OCI-LY1 (cell line): Measurements from ENCODE around the gene GRIA1.

Experiments
- H2AFZ ChIP-seq: fragments of 200-600 bp; sonication (generic), shearing (Covaris generic); 2 replicates; pipeline ENCODE4 v1.6.0; 2014; ENCODE audit warnings: antibody characterized with exemption, mild to moderate bottlenecking, low read length
- H3F3A ChIP-seq: fragments of 200-600 bp; sonication (generic), shearing (Covaris generic); 2 replicates; pipeline ENCODE4 v1.6.0; 2014; ENCODE audit warnings: mild to moderate bottlenecking, antibody characterized with exemption, low read length, moderate library complexity; ENCODE audit not compliant: insufficient read depth
- H3K27ac ChIP-seq: fragments of 200-600 bp; sonication (generic); 2 replicates; pipeline ENCODE4 v1.5.1; 2014; ENCODE audit warnings: low read length, mixed run types, mild to moderate bottlenecking, low read depth; ENCODE audit not compliant: poor library complexity, severe bottlenecking
- H3K27me3 ChIP-seq: fragments of 200-600 bp; sonication (generic); 2 replicates; pipeline ENCODE4 v1.6.0; 2014; ENCODE audit warnings: antibody characterized with exemption, mild to moderate bottlenecking, low read length, moderate library complexity; ENCODE audit not compliant: insufficient read depth
- H3K36me3 ChIP-seq: fragments of 200-600 bp; sonication (generic); 2 replicates; pipeline ENCODE4 v1.6.1; 2014; ENCODE audit warnings: mild to moderate bottlenecking, antibody characterized with exemption, low read length, moderate library complexity, mixed read lengths; ENCODE audit not compliant: insufficient read depth
- H3K4me1 ChIP-seq: fragments of 200-600 bp; sonication (generic); 2 replicates; pipeline ENCODE4 v1.5.1; 2014; ENCODE audit warnings: mild to moderate bottlenecking, low read length, moderate library complexity; ENCODE audit not compliant: insufficient read depth, severe bottlenecking
- H3K4me2 ChIP-seq: fragments of 200-600 bp; sonication (generic), shearing (Covaris generic); 2 replicates; pipeline ENCODE4 v1.6.1; 2014; ENCODE audit warnings: low read length
- H3K4me3 ChIP-seq: fragments of 200-600 bp; sonication (generic); 2 replicates; pipeline ENCODE4 v1.5.1; 2014; ENCODE audit warnings: low read length, low read depth, mild to moderate bottlenecking, mixed read lengths; ENCODE audit not compliant: poor library complexity, severe bottlenecking
- H3K79me2 ChIP-seq: fragments of 200-600 bp; shearing (Covaris generic); 2 replicates; pipeline ENCODE4 v1.6.1; 2016; ENCODE audit warnings: mixed run types, low read length, mixed read lengths; ENCODE audit not compliant: insufficient read depth
- H3K9ac ChIP-seq: fragments of 200-600 bp; sonication (generic), shearing (Covaris generic); 2 replicates; pipeline ENCODE4 v1.6.1; 2014; ENCODE audit warnings: mild to moderate bottlenecking, low read length, mixed read lengths
- H3K9me2 ChIP-seq: fragments of 200-600 bp; sonication (generic), shearing (Covaris generic); 2 replicates; pipeline ENCODE4 v1.6.1; 2014; ENCODE audit warnings: low read depth, mild to moderate bottlenecking, low read length, mixed read lengths
- H3K9me3 ChIP-seq: fragments of 200-600 bp; shearing (Covaris generic); 2 replicates; pipeline ENCODE4 v1.6.1; 2014; ENCODE audit warnings: low read length, mixed read lengths
- H4K20me1 ChIP-seq: fragments of 200-600 bp; sonication (generic), shearing (Covaris generic); 2 replicates; pipeline ENCODE4 v1.6.0; 2016; ENCODE audit warnings: mild to moderate bottlenecking, low read length; ENCODE audit not compliant: insufficient read depth
- EZH2 ChIP-seq: fragments of 200-600 bp; sonication (generic), shearing (Covaris generic); IDR thresholded peaks from 2 replicates; pipeline ENCODE4 v1.8.0; 2017; ENCODE audit warnings: borderline replicate concordance, mixed run types, mild to moderate bottlenecking, antibody characterized with exemption, low read length, moderate library complexity, mixed read lengths
- TF ChIP-seq, protein P1 (sequence below): fragments of 200-600 bp; sonication (generic), shearing (Covaris generic); IDR thresholded peaks from 2 replicates; pipeline ENCODE4 v1.5.1; 2017; ENCODE audit warnings: mild to moderate bottlenecking, antibody characterized with exemption, low read length, moderate library complexity, mixed read lengths

Gene GRIA1

DNA sequence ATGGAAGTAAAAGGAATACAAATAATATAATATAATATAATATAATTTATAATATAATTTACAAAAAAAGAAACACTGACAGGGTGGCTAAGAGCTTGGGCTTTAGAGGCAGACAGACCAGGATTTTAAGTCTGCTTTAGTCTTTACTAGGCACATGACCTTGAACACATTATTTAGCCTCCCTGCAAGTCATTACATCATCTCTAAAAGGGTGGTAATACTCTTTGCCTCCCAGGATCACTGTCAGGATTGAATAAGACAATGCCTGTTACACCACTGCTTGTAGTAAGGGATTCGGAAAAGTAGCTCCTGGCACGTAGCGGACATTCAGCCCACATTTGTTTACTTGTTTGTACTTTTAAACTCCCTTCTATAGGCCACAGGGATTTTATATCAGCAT, 199.8 kb downstream of the GRIA1 start:
- Histone ChIP-seq H2AFZ (no peak overlapping the region), H3K27me3 (no peaks in the 10 kb centered on the region), H3K9ac (no peak overlapping the region), H3K4me2 (no peak overlapping the region), H4K20me1 (no peaks in the 10 kb centered on the region), H3K4me1 (no peaks in the 10 kb centered on the region), H3K79me2 (no peaks in the 10 kb centered on the region), H3F3A (no peaks in the 10 kb centered on the region), H3K9me3 (no peaks in the 10 kb centered on the region), H3K36me3 (no peaks in the 10 kb centered on the region), H3K4me3 (no peak overlapping the region), H3K9me2 (no peaks in the 10 kb centered on the region), H3K27ac (no peak overlapping the region)
- TF ChIP-seq, protein P1, sequence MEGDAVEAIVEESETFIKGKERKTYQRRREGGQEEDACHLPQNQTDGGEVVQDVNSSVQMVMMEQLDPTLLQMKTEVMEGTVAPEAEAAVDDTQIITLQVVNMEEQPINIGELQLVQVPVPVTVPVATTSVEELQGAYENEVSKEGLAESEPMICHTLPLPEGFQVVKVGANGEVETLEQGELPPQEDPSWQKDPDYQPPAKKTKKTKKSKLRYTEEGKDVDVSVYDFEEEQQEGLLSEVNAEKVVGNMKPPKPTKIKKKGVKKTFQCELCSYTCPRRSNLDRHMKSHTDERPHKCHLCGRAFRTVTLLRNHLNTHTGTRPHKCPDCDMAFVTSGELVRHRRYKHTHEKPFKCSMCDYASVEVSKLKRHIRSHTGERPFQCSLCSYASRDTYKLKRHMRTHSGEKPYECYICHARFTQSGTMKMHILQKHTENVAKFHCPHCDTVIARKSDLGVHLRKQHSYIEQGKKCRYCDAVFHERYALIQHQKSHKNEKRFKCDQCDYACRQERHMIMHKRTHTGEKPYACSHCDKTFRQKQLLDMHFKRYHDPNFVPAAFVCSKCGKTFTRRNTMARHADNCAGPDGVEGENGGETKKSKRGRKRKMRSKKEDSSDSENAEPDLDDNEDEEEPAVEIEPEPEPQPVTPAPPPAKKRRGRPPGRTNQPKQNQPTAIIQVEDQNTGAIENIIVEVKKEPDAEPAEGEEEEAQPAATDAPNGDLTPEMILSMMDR, result no peak
- TF ChIP-seq EZH2, result no peak

DNA sequence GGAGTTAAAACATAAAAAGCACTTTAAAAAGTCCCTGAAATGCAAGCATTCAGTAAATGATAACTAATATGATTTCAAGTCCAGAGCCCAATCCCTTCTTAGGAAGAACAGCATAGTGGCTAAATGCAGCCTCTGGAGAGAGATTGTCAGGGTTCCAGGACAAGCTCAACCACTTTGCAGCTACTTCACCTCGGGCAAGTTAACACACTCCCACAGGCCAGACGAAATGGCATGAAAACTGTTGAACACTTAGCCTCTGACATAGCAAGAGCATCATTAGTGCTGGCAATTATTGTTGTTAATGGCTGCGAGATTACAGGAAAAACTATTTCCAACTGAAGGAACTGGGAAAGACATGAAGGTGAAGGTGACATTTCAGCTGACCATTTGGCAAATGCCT, 205.8 kb downstream of the GRIA1 start:
- H3K4me2 ChIP-seq, result no peak overlapping the region
- no peaks in the 10 kb centered on the region for H3K4me1 ChIP-seq
- no peaks in the 10 kb centered on the region for H3K27me3 ChIP-seq
- no peaks in the 10 kb centered on the region for H3F3A ChIP-seq
- no peaks in the 10 kb centered on the region for H3K79me2 ChIP-seq
- no peak overlapping the region for H3K4me3 ChIP-seq
- H3K27ac ChIP-seq, result no peak overlapping the region
- TF ChIP-seq, protein P1, result no peak
- no peak for TF ChIP-seq EZH2
- no peaks in the 10 kb centered on the region for H3K9me3 ChIP-seq
- H3K9me2 ChIP-seq, result no peaks in the 10 kb centered on the region
- no peaks in the 10 kb centered on the region for H4K20me1 ChIP-seq
- no peak overlapping the region for H2AFZ ChIP-seq
- H3K9ac ChIP-seq, result no peak overlapping the region
- no peaks in the 10 kb centered on the region for H3K36me3 ChIP-seq

DNA sequence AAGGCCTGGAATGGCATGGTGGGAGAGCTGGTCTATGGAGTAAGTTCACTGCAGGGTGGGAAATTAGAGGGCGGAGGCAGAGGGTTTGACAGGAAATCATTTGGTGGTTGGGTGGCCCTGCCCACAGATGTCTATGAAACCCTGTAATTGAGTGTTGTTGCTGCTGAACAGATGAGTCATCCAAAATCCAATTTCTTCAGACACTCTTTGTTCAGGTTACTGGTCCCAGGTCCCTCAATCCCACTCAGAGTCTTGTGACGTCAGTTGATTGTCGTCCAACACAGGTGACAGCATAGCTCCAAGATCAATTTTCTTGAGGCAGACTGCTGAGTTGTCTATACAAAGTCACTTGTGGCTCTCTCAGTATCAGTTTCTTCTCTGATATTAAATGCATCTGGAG, 208.6 kb downstream of the GRIA1 start:
- Histone ChIP-seq H3K9me3 (no peaks in the 10 kb centered on the region), H3K27ac (no peak overlapping the region), H4K20me1 (no peaks in the 10 kb centered on the region), H3K79me2 (no peaks in the 10 kb centered on the region), H3K9me2 (no peaks in the 10 kb centered on the region), H3K4me3 (no peak overlapping the region), H2AFZ (no peak overlapping the region), H3F3A (no peaks in the 10 kb centered on the region), H3K4me2 (no peak overlapping the region), H3K9ac (no peak overlapping the region), H3K36me3 (no peaks in the 10 kb centered on the region), H3K4me1 (no peaks in the 10 kb centered on the region), H3K27me3 (no peaks in the 10 kb centered on the region)
- TF ChIP-seq EZH2, result no peak
- TF ChIP-seq, protein P1, result no peak
